Choroid plexus epithelial cell (primary cell): ENCODE measurements around the gene MARCHF2.
A peak's percentile ranks its signal among the peaks of the same experiment; 100 is the strongest.

ENCODE experiments used
- DNase-seq: peaks from one replicate; pipeline ENCODE4 v3.0.0-alpha.2; 2010; ENCODE audit warnings: low read depth
- H3K4me3 ChIP-seq: 2 replicates; pipeline ENCODE4 v1.5.1; 2011; ENCODE audit warnings: low read depth, mild to moderate bottlenecking, control low read depth, low read length, moderate library complexity
- TF ChIP-seq, protein P1 (sequence below): conservative IDR thresholded peaks from 2 replicates; pipeline ENCODE4 v1.5.1; 2011; ENCODE audit warnings: low read depth, mild to moderate bottlenecking, control low read depth, inconsistent platforms, low read length, moderate library complexity

The MARCHF2 gene

DNA sequence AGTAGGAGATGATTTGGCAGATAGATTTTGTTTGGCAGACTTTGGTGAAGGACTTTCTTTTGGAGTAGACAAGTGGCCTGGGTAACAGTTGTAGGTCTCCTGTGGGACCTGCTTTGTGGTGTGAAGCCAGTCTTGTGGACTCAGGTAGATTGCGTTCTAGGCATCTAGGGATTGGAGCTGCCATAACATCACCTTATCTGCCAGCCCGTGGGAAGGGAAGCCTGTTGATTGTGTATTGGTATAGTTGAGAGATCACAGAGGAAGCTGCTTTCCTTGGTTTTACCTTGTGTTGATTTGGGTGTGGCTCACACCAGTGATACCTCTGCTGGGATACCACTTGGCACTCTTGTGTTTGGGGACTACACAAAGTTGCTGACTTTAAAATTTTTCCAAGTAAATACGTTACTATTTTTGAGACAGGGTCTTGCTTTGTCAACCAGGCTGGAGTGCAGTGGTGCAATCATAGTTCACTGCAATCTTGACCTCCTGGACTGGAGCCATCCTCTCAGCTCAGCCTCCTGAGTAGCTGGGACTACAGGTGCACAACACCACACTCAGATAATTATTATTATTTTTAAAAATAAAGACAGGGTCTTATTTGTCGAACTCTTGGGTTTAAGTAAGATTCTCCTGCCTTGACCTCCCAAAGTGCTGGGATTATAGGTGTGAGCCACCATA, 39.5 kb downstream of the MARCHF2 start:
- H3K4me3 ChIP-seq = no peak overlapping the region
- no peak for DNase-seq
- TF ChIP-seq, protein P1, sequence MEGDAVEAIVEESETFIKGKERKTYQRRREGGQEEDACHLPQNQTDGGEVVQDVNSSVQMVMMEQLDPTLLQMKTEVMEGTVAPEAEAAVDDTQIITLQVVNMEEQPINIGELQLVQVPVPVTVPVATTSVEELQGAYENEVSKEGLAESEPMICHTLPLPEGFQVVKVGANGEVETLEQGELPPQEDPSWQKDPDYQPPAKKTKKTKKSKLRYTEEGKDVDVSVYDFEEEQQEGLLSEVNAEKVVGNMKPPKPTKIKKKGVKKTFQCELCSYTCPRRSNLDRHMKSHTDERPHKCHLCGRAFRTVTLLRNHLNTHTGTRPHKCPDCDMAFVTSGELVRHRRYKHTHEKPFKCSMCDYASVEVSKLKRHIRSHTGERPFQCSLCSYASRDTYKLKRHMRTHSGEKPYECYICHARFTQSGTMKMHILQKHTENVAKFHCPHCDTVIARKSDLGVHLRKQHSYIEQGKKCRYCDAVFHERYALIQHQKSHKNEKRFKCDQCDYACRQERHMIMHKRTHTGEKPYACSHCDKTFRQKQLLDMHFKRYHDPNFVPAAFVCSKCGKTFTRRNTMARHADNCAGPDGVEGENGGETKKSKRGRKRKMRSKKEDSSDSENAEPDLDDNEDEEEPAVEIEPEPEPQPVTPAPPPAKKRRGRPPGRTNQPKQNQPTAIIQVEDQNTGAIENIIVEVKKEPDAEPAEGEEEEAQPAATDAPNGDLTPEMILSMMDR = no peak

DNA sequence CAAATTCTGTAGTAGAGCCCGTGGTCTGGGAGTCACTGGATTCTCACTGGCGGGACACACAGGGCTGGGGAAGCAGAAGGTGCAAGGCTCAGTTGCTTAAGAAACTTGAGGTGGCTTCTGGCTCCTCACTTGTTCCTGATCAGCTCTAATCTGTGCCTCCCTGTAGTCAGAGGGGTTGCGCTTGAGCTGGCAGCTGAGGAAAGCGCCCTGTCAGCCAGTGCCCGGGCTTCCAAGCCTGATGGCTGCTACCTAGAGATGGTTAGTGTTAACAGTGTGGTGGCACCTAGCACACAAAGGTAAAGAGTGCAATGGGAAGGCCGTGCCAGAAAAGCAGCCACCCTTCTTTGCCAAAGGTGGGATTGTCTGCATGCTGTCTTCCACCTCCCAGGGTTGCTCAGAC, 40.5 kb downstream of the MARCHF2 start:
- TF ChIP-seq, protein P1 = no peak
- H3K4me3 ChIP-seq = no peak overlapping the region
- no peak for DNase-seq

DNA sequence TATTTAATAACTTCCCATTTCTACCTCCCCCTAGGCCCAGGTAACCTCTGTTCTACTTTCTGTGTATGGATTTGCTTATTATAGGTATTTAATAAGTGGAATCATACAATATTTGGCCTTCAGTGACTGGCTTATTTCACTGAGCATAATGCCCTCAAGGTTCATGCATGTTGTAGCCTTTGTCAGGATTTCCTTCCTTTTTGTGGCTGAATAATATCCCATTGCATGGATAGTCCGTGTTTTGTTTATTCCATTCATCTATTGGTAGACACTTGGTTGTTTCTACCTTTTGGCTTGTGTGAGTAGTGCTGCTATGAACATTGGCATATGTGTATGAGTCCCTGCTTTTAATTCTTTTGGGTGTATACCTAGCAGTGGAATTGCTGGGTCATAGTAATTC, 41.1 kb downstream of the MARCHF2 start:
- TF ChIP-seq, protein P1 = no peak
- DNase-seq = no peak

DNA sequence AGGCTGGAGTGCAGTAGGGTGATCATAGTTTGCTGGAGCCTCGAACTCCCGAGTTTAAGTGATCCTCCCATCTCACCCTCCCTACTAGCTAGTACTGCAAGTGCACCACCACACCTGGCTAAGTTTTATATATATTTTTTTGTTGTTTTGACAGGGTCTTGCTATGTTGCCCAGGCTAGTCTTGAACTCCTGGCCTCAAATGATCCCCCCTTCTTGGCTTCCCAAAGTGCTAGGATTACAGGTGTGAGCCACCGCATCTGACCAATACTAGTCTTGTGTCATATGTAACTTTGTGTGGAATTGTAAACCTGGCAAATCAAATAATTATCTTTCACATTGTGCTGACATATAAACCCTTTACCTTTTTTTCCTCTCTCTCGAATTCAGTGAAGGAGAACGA, 41.9 kb downstream of the MARCHF2 start:
- DNase-seq = no peak
- H3K4me3 ChIP-seq = no peak overlapping the region
- TF ChIP-seq, protein P1 = no peak

More for the DNA sequence above, 41.1 kb downstream of the MARCHF2 start:
- H3K4me3 ChIP-seq = no peak overlapping the region

DNA sequence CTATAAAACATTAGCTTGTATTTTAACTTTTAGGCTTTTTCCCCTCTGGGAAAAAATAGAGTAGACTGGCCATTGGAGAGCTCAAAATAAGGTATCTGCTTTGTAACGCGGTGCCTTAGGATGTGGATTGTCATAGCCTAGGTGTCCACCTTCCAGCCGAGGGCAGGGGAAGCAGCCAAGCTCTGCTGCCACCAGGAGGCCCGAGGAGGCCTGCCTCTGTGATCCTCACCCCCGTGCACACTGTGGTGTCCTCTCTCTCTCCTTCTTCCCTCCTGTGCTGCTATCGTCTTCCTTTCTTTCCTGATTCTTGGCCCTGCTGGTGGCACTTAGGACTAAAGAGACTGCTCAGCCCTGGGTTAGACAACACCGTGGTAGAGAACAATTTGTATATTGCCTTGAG, 43.0 kb downstream of the MARCHF2 start:
- no peak for DNase-seq
- TF ChIP-seq, protein P1 = peak; percentile 45
- no peak overlapping the region for H3K4me3 ChIP-seq

DNA sequence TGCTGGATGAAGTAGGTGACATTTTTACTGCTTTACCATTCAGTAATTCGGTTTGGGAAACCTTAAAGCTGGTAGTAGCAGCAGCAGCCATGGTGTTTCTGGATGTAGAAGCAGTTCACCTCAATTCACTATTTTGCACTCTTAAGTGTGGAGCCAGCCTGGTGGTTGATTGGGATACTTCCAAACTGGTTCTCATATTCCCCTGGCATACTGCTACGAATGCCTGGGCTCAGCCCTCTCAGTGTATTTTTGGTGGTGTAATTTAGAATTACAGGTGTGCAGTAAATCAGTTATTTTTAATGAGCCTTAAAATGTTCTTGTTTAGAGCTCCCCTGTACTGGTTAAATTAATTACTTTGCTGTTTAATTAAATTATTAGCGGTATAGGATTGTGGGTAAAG, 44.1 kb downstream of the MARCHF2 start:
- H3K4me3 ChIP-seq = no peak overlapping the region
- DNase-seq = no peak
- TF ChIP-seq, protein P1 = no peak

DNA sequence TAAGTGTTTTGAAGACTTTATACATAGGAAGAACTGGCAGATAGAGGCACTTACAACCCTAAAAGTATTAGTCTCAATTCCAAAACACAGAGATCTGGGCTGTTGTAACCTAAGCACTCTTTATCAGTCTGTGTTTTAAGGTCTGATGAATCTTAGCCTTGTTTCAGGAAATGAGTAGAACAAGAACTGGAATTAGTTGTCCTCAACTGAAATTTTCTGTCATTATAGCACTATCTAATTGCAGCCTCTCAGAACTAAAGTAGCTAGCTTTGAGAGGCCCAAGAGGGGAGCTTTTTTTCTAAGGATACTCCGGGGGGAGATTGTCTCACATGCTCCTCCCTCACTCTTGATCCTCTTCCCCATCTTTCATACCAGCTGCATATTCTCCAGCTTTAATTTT, 44.7 kb downstream of the MARCHF2 start:
- no peak for DNase-seq
- no peak overlapping the region for H3K4me3 ChIP-seq
- TF ChIP-seq, protein P1 = no peak
